Fibroblast of skin of back (primary cell): ENCODE data around the gene FBN1.

Experiments
- DNase-seq: peaks from one replicate; pipeline ENCODE4 v3.0.0-alpha.2; 2013

Gene FBN1

GRCh38 chr15:48465410-48465809, 180.1 kb downstream of the FBN1 start:
- DNase-seq: no peak

- DNase-seq: no peak
Observed at GRCh38 chr15:48463366-48463880, 182.1 kb downstream of the FBN1 start.

- no peak for DNase-seq
Observed at GRCh38 chr15:48462688-48463087, 182.8 kb downstream of the FBN1 start.

GRCh38 chr15:48459571-48460442, 185.7 kb downstream of the FBN1 start:
- peak; percentile 25 for DNase-seq

- DNase-seq: no peak
Observed at GRCh38 chr15:48458876-48459275, 186.6 kb downstream of the FBN1 start.

- DNase-seq: no peak
Observed at GRCh38 chr15:48456134-48456533, 189.4 kb downstream of the FBN1 start.

GRCh38 chr15:48451736-48452135, 193.8 kb downstream of the FBN1 start:
- no peak for DNase-seq

GRCh38 chr15:48451241-48451640, 194.3 kb downstream of the FBN1 start:
- no peak for DNase-seq

GRCh38 chr15:48449734-48450133, 195.8 kb downstream of the FBN1 start:
- DNase-seq: peak; percentile 54

- DNase-seq: peak; percentile 80
Observed at GRCh38 chr15:48447657-48448056, 197.9 kb downstream of the FBN1 start.

GRCh38 chr15:48447058-48447457, 198.5 kb downstream of the FBN1 start:
- DNase-seq: no peak

GRCh38 chr15:48442011-48442410, 203.5 kb downstream of the FBN1 start:
- no peak for DNase-seq

GRCh38 chr15:48440084-48440483, 205.4 kb downstream of the FBN1 start:
- DNase-seq: peak; percentile 43

GRCh38 chr15:48437178-48437577, 208.3 kb downstream of the FBN1 start:
- peak; percentile 44 for DNase-seq

- no peak for DNase-seq
Observed at GRCh38 chr15:48435321-48435720, 210.2 kb downstream of the FBN1 start.

GRCh38 chr15:48433226-48433886, 212.2 kb downstream of the FBN1 start:
- DNase-seq: peak; percentile 65

GRCh38 chr15:48432688-48433087, 212.8 kb downstream of the FBN1 start:
- DNase-seq: peak; percentile 59

GRCh38 chr15:48427960-48428547, 217.5 kb downstream of the FBN1 start:
- DNase-seq: peak; percentile 91

- DNase-seq: peak; percentile 42
Observed at GRCh38 chr15:48427479-48427878, 218.0 kb downstream of the FBN1 start.

GRCh38 chr15:48426941-48427340, 218.6 kb downstream of the FBN1 start:
- DNase-seq: no peak

- DNase-seq: peak; percentile 53
Observed at GRCh38 chr15:48426044-48426443, 219.5 kb downstream of the FBN1 start.

- no peak for DNase-seq
Observed at GRCh38 chr15:48425051-48425450, 220.5 kb downstream of the FBN1 start.

- DNase-seq: peak; percentile 53
Observed at GRCh38 chr15:48423896-48424475, 221.5 kb downstream of the FBN1 start.
